NCI-H1105 (cell line): ENCODE data around the gene JPH3.
"Not testable (repeated sequence)": the region's sequence is repeated elsewhere in the genome, so short reads cannot be mapped to it uniquely, and the experiment has no call there.

Source experiments
- DNase-seq: peaks from one replicate; lab custom pipeline; 2025; lab: John Stamatoyannopoulos, UW

The JPH3 gene

DNA sequence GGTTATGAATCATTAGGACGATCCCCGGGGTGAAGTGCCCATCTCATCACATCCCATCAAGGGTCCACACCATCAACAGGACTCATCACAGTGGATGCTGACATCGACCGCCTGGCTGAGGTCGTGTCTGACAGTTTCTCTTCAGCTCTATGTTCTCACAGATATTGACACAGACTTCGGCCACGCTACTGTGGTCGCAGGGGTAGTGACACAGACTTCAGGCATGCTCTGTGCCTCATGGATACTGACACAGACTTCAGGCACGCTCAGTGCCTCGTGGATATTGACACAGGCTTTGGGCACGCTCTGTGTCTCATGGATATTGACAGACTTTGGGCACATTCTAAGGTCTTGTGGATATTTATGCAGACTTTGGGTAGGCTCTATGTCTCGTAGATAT is 113.3 kb downstream of the JPH3 start:
- DNase-seq = no peak

DNA sequence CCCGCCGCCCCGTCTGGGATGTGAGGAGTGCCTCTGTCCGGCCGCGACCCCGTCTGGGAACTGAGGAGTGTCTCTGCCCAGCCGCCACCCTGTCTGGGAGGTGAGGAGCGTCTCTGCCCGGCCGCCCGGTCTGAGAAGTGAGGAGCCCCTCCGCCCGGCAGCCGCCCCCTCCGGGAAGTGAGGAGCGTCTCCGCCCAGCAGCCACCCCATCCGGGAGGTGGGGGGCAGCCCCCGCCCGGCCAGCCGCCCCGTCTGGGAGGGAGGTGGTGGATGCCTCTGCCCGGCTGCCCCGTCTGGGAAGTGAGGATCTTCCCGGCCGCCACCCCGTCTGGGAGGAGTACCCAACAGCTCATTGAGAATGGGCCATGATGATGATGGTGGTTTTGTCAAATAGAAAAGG is 116.5 kb downstream of the JPH3 start:
- DNase-seq = not testable (repeated sequence)

DNA sequence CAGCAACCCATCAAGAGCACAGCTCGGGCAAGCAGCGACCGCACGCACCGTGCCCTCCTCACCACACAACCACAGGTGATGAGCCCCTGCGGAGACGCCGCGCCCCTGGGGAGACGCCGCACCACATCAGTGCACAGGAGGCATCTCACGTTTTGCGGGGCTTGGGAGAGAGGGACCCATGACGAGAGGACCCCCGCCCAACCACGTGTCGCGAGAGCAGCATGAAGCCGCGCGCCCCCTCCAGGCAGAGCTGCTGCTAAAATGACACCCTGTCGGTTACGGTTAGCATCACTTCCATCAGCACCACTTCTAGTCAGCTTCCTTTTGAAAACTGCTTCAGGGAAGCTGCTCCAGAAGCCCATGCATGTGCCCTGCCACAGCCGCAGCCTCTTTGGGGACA is 118.1 kb downstream of the JPH3 start:
- DNase-seq = no peak

DNA sequence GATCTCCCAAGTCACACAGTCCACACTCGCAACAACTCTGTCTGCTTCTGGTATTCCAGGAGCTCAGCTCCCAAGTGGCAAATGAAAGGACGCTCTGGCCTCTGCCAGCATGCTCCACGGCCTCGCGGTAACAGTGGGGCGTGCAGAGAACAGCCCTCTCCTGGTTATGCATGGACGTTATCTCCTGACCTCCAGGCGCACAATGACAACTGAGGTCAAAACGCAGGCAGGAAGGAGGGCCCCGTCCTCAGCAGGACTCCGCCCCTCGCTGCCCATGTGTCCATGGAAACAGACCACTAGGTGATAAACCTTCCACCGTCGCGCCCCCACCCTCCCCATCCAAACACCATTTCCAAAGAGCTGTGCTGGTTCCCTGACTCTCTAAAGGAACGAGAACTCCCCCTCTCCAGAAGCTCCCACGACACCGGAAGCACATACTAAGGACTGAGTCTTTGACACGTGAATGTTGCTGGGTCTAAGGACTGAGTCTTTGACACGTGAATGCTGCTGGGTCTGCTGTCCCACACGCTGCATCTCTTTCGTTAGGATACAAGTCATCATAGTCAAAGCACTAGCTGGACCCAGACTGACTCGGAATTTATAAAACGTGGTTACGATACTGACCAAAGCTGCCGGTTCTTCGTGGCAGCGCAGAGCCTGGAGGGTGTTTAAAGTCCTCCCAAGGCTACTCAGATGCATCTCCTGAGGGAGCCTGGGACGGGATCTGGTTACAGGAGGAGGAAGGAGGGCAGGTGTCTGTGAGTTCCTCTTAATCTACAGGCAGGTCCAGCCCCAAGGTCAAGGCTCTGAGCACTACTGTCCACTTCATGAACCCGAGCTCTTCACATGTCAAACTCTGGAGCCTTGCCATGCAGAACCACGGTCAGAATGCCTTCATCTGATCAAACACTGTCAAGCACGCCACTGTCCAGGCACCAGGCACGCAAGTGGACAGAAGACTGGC is 119.6 kb downstream of the JPH3 start:
- no peak for DNase-seq

DNA sequence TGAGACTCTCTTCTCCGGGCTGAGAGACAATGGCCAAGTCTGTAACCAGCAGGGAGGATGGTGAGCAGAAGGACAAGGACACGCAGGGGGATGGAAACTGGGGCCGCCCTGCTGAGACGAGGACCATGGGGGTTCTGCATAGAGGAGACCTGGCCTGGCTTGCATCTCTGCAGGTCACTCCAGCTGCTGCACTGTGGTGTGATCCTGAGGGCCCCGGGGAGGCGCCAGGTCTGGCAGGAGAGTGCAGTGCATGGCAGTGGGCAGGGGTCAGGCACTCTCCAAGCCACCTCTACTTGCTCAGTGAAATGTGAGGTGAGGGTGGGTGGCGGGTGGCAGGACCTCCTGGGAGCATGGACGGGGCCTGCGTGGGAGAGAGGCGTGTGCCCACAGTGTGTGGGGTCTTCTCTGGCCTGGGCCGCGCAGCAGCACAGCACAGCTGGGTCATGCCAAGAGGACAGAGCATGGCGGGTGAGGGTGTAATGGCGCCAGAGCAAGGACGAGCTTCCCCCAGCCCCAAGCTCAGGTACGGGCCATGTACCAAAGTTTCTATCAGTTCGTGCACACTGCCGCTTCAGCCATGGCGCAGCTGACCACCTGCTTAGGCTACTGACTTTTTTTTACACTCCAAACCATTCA is 120.4 kb downstream of the JPH3 start:
- DNase-seq = no peak

DNA sequence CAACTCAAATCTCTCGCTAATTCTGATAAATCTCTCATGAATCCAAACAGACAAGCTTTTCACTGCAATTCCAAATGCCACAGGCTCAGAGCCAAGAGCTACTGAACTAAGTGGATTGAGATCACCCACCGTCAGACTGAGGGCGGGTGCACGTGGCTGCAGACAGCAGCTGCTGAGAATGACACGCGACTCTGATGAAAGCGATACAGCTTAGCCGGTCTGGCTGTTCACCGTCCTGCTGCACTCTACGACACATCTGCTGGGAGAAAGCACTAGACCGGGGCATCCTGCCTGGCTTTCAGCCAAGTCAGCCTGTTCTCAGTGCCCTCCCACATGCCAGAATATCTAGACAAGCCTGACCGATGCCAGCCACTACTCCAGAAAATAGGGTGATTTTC is 120.9 kb downstream of the JPH3 start:
- peak; percentile 89 for DNase-seq

DNA sequence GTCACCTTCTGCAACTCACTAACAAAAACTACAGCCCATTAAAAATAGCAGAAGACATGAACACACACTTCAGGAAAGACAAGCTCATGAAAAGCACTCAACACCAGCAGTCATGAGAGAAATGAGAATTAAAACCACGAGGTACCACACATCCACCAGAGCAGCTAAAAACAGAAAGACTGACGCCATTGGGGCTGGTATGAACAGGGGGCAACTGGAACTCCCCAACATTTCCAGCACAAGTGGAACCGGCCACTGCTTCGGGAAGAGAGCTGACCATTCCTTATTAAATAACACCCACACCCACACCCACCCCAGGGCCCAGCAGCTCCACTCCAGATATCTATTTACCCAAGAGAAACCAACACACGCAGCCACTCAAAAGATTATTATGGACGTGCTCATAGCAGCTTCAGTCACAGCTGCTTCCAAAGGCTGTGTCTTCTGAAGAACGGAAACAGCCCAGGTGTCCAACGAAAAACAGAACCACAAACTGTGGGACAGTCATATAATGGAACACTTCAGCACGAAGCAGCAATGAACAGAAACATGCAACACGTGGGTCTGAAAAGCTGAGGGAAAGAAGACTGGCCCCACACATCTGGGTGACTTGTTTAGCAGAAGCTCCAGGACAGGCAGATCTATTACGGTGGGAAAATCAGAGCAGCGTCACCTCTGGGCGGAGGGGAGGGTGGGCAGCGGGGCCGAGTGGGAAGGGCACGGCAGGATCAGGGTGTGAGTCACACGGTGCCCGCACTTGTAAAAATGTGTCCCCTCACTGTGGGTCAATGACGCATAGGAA is 122.4 kb downstream of the JPH3 start:
- no peak for DNase-seq

DNA sequence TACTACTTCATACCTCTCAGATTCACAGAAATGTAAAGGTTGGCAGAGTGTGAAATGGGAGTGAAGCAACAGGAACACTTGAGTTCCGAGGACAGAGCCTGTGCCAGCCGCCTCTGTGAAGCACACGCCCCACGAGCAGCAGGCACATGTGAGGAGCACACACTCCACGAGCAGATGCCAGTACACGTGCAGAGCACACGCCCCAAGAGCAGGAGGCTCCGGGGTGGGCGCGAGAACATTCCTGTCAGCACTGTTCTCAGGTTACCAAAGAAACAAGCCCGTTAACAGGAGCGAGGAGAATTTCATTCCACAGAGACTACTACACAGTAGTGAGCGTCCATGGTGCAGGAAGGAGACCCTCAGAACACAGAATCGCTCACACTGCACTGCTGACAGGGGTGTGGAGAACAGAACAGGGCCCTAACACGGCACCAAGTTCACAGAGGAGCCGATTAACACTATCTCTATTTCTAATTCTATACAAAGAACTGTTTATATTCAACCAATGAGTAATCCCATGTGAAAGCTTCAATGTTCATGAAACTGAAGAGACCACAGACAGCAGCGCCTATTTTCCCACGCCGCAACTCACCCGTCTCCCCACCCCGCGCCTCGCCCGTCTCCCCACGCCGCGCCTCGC is 123.4 kb downstream of the JPH3 start:
- no peak for DNase-seq

DNA sequence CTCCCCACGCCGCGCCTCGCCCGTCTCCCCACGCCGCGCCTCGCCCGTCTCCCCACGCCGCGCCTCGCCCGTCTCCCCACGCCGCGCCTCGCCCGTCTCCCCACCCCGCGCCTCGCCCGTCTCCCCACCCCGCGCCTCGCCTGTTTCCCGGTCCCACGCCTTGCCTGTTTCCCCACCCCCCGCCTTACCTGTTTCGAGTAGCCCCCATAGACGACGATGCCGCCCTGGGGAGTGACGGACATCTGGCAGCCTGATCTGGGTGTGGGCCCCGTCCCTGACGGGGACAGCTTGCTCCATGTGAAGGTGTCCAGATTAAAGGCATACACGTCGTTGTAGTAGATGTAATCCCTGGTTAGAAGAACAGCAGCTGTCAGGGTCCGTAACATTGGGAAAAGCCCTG is 124.3 kb downstream of the JPH3 start:
- DNase-seq = not testable (repeated sequence)

DNA sequence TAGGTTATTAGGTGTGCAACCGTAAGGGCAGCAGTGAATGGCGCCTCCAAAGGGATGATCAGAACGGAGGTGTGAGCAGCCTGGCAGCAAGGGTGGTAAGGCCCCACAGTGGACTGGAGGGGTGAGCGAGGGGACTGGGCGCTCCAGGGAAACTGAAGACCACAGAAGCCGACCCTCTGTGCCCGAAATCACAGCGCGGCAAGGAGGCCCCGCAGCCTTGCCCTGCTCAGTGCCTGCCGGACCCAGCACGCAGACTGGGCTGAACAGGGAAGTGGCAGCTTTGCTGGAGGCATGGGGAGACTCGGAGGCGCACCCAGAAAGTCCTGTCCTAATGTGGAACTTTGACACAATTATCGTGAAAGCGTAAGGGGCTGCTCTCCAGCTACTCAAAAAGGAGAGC is 125.0 kb downstream of the JPH3 start:
- no peak for DNase-seq

DNA sequence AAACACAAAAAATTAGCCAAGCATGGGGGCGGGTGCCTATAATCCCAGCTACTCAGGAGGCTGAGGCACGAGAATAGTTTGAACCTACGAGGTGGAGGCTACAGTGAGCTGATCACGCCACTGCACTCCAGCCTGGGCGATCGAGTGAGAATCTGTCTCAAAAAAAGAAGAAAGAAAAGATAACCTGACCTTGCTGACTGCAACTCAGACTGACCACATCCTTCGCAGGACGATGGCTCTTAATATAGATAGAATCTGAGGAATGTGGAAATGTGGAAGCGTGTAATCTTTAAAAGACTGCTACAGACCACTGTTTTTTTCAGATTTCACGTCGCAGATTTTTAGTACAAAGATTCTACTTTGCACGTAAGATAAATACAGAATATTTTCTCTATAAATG is 125.7 kb downstream of the JPH3 start:
- DNase-seq = no peak

DNA sequence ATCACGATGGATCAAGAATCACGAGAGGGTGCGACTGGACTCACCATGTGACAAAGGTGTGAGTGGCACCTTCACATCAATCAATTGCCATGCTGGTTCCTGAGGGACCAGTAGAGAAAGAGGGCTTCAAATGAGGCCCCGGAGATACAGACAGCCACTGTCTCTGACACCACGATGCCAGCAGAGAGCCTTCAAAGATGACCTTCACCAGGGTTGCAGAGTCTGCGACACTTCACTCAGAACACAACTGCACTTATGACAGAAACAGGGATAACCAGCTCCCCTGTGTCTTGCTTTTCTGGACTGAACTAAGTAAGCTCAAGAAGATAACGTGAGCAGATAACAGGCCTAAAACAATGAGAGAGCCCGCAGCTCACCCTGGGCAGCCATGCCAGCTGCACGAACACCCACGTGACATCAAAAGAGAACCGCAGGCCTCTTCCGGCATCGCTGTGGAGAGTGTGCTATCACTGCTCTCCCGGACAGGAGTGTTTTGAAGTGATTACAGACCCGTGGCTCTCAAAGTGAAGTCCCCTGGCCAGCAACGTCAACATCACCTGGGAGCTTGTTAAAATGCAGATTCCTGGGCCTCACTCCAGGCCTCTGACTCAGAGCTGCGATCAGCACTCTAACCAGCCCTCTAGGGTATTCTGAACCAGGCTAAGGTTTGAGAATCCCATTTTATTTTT is 127.1 kb downstream of the JPH3 start:
- DNase-seq = no peak

DNA sequence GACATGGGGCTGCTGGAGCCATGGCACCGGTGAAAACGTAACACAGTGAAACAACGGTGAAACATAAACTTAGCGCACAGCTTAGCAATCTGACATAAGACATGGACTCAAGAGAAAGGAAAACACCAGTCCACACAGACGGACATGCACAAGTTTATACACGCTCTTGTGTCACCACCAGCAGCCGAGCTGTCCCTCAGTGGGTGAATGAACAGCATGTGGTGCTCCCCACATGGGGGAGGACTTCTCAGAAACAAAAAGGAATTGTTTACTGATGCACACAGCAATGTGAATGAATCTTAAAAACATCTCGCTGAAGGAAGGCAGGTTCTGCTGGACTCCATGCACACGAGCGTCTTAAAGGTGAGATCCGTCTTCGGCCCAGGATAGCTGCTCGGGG is 129.3 kb downstream of the JPH3 start:
- no peak for DNase-seq

DNA sequence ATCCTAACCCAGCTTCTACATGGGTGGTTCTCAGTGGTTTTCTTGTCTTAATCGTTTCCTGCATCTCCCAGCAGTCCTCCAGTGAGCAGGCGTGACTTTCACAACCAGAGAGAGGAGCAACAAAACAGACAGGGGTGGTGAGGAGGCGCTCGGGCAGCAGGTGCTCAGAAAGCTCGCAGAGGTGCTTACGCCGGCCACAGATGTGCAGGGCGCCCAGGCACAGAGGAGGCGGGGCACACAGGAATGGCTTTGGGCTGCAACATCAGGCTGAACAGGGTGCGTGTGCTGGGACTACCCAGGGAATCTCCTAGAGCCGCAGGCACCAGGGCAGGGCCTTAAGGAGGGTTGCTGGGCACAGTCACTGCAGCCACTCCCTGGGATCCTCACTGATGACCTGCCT is 130.9 kb downstream of the JPH3 start:
- no peak for DNase-seq

DNA sequence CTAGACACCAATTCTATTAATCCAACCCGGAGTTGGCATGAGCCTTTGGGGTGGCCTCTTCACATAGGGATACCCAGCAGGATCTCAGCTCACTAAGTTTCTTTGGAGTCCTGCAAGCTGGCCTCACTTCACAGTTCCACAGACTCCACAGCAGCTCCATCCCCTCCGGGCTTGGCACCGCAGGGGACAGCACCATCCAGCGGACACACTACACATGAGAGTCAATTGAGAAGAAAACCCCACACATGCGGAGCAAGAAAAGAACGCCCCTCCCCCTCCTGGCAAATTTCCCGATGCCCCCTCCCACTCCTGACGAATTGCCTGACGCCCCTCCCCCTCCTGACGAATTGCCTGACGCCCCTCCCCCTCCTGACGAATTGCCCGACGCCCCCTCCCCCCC is 132.3 kb downstream of the JPH3 start:
- no peak for DNase-seq

DNA sequence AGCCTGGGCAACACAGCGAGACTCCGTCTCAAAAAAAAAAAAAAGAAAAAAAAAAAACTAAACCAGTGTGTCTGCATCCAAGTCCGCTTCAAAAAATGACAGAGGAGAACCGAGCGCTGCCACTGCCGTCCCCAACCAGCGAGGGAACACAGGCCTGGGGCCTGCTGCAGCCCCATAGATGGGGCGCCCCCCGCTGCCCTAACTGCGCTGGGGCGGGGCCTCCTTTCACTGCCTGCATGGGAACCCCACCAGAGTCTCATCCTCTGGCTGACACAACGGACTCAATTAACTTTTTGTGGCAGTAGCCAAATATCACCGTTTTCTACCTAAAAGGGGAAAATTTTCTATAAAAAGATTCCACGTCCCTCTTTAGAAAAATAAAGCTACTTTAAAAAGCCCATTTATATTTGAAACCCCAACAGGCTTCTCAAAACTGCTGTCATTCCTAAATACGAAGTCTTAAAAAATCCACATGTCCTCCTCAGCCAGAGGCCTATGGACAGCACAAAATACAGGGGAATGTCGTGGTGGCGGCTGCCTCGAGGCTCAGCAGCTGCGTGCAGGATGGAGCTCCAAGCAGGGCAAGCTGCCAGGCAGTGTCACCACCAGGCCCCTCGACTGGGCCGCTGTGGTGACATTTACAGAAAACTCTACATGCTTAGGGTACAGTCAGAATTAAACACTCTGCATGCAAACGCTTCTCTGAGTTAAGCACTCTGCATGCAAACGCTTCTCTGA is 133.1 kb downstream of the JPH3 start:
- DNase-seq = no peak

DNA sequence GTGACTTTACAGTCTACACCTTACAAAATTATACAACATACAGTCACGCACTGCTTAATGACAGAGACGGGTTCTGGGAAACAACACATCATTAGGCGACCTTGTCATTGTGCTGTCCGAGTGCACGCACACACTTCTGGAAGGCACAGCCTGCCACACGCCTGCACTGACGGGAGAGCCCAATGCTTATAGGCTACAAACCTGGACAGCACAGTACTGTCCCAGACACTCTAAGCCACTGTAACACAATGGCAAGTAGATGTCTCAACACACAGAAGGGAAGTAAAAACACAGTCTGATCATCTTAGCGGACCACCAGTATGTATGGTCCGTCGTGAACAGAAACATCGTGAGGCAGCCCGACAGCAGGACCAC is 133.7 kb downstream of the JPH3 start:
- no peak for DNase-seq

DNA sequence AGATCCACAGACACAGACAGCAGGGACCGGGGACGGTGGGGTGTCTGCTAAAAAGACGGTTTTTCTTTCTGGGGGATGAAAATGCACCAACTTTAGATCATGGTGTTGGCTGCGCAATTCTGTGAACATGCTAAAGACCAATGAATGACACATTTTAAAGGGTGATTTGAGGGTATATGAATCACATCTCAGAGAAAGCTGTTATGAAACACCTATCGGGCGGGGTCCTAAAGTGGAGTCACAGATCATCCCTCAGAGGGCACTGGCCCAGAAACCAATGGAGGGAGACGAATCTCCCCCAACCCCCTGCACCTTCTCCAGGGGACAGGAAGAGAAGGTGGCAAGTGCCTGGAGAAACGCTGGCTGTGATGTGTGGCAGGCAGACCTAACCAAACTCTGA is 137.5 kb downstream of the JPH3 start:
- no peak for DNase-seq

DNA sequence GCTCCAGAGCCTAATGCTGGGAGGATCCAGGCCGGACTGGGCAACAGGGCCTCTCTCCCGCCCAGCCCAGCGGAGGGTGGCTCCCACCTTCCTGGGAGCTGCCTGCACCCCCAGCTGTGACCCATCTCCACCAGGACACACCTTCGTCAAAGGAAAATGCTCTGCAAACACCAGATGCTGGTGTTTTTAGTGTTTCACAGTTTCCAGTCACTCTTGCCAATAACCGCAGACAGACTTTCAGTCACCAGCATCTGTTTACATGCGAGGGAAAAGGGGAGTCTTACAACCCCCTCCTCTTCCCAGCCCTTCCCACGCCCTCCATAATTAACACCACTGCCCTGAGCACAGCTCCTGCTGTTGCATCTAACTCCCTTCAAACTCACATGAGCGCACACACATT is 138.1 kb downstream of the JPH3 start:
- no peak for DNase-seq

DNA sequence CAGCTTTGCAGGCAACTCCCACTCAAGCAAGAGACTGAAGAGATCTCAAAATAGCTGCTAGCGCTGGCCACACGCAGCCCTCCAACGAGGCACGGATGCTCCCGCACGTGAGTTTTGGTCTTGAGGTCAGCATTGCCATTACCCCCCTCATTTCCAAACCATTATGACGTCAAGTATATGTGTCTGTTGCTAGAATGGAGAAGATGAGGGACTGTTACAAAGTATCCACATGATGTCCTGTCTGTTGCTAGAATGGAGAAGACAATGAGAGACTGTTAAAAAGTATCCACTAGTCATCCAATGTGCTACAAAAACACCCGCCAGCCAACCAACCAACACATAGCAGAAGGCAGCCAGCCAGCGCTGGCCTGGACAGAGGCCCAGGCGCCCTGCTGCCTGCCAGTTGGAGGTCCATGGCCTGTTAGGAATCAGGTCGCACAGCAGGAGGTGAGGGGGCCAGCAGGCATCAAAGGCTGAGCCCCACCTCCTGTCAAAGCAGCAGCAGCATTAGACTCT is 138.7 kb downstream of the JPH3 start:
- no peak for DNase-seq
